Body of pancreas (tissue), 4 donors: ENCODE results near the gene ORMDL2. TPM values are rescaled to one million over a fixed set of nuclear protein-coding genes. Genes with fewer than 3 reads are reported as not detected.
A peak's percentile ranks its signal among the peaks of the same experiment; 100 is the strongest.

Source experiments
- ATAC-seq: fragments of 150-250 bp; one replicate; pipeline ENCODE4 v1.9.1; 2016
- DNase-seq, 4 donors: peaks; one replicate each; pipeline ENCODE4 v3.0.0-alpha.2; 2019
- H3K27ac ChIP-seq, 4 donors: fragments of 200-600 bp; sonication (generic); 1 replicate in 3 of 4; 2 replicates in 1 of 4; pipeline versions ENCODE4 v1.5.1 to v1.6.1; 2016 to 2019; ENCODE audit warnings: mild to moderate bottlenecking in 1 of 4, mixed read lengths in 1 of 4, moderate library complexity in 1 of 4
- H3K27me3 ChIP-seq, 2 donors: fragments of 200-600 bp; sonication (generic); one replicate each; pipeline ENCODE4 v1.6.0; 2016; ENCODE audit warnings: mild to moderate bottlenecking in 1 of 2
- H3K36me3 ChIP-seq, 2 donors: fragments of 200-600 bp; sonication (generic); replicated peaks in 1 of 2; 2 replicates each; pipeline ENCODE4 v1.5.1; 2016; ENCODE audit warnings: low read depth in 2 of 2; ENCODE audit not compliant: insufficient read depth in 1 of 2
- H3K4me1 ChIP-seq: fragments of 200-600 bp; sonication (generic); one replicate; pipeline ENCODE4 v1.6.0; 2016
- H3K4me3 ChIP-seq, 2 donors: fragments of 200-600 bp; sonication (generic); 1 replicate in 1 of 2; 2 replicates in 1 of 2; pipeline ENCODE4 v1.5.1; 2016 to 2019
- H3K9me3 ChIP-seq, 3 donors: fragments of 200-600 bp; sonication (generic); 1 replicate in 2 of 3; 2 replicates in 1 of 3; pipeline ENCODE4 v1.5.1; 2016
- CTCF ChIP-seq, 7 experiments: fragments of 450-650 bp in 4 of 7; fragments of 200-600 bp in 3 of 7; sonication (generic) in 3 of 7; IDR thresholded peaks; one replicate each; pipeline ENCODE4 v1.5.1; 2016 to 2019; ENCODE audit warnings: antibody characterized with exemption in 7 of 7
- POLR2A ChIP-seq, 3 donors: fragments of 450-650 bp; IDR thresholded peaks; one replicate each; pipeline ENCODE4 v1.6.1; 2016; ENCODE audit warnings: antibody characterized with exemption in 3 of 3, mild to moderate bottlenecking in 2 of 3
- WGBS, 2 donors: methylation state at CpG; one replicate each; pipeline ENCODE4 v1.1.5; 2017; 5-methylcytosine and 5-hydroxymethylcytosine counted together
- intact Hi-C: fragments of 100-400 bp; cut with DNase I; formaldehyde crosslinking; loops from one replicate; pipeline ENCODE4 v1.15.1; 2023
- total RNA-seq, 2 donors: library from RNA; depleted of rRNA; stranded (reverse); fragments of >200 nt; gene quantifications; one replicate each; pipeline ENCODE4 v1.1.0, GENCODE V29; 2016

ORMDL2 gene
- total RNA-seq, 2 donors from 2014 or later: 6.0 to 12.5 TPM

DNA sequence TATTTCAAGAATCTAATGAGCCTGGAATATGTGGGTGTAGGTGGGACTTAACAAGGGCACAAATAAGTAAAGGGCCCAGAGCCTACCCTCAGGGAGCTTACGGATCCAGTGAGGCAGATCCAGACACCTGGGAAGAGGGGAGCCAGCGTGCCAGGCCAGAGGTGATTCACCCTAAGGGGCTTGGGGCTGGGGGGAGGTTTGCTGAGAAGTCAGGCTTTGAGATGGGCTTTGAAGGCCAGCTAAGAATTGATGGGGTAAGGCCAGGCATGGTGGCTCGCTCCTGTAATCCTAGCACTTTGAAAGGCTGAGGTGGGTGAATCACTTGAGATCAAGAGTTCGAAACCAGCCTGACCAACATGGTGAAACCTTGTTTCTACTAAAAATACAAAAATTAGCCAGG is 25.6 kb downstream of the ORMDL2 start:
- no peaks in the 10 kb centered on the region for H3K36me3 ChIP-seq
- H3K27ac ChIP-seq: no peak overlapping the region
- WGBS, 2 donors: 89 to 93% methylated on average over 4 of the region's 4 CpGs
- no peaks in the 10 kb centered on the region for H3K9me3 ChIP-seq
- intact Hi-C loops: no loop called here
- DNase-seq (no peak), ATAC-seq (no peak)
- TF ChIP-seq CTCF (IDR thresholded peaks at IDR 0.05) (no peak), POLR2A (IDR thresholded peaks at IDR 0.05) (no peak)
- no peaks in the 10 kb centered on the region for H3K4me1 ChIP-seq
- H3K4me3 ChIP-seq: no peak overlapping the region
- no peaks in the 10 kb centered on the region for H3K27me3 ChIP-seq

DNA sequence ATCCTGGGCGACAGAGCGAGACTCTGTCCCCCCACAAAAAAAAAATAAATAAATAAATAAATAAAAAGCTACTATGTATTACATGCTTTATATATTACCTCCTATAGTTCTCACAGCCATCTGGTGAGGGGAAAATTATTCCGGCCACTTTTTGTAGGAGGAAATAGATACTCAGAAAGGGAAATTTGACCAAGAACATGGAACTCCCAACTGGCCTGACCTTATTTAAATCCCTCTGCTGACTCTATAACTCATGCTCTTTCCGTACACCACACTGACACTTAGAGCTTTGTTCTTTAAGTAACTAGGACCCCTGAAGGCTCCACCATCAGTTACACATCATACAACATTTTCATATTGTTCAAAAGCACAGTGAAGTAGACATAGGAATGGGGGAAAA is 27.1 kb downstream of the ORMDL2 start:
- H3K9me3 ChIP-seq: no peaks in the 10 kb centered on the region
- H3K27me3 ChIP-seq: no peaks in the 10 kb centered on the region
- DNase-seq (no peak), ATAC-seq (no peak)
- intact Hi-C loops: no loop called here
- no peaks in the 10 kb centered on the region for H3K4me1 ChIP-seq
- H3K36me3 ChIP-seq: no peaks in the 10 kb centered on the region
- no peak for TF ChIP-seq CTCF (IDR thresholded peaks at IDR 0.05)
- TF ChIP-seq POLR2A (IDR thresholded peaks at IDR 0.05): no peak
- WGBS, 2 donors: 83 to 87% methylated on average over 4 of the region's 4 CpGs
- H3K4me3 ChIP-seq: no peak overlapping the region
- no peak overlapping the region for H3K27ac ChIP-seq

DNA sequence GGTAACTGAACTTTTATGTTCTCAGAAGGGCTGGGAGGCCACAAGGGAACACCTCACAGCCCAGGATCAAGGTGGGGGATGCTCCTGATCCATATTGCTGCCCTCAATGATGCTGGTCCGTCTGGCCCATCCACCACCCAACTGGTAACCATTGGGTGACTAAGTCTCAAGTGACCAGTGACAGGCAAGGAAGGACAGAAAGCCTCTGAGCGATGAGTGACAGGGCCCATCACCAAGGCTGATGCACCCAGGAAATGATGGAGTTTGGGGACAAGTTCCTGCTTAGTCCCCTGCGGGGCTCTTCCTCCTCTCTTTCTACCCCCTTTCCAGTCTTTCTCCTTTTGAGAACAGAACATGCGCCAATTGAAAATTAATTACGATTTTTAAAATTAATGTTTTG is 27.5 kb downstream of the ORMDL2 start:
- H3K4me3 ChIP-seq: no peak overlapping the region
- intact Hi-C loops: no loop called here
- no peaks in the 10 kb centered on the region for H3K36me3 ChIP-seq
- H3K27ac ChIP-seq: no peak overlapping the region
- no peak for ATAC-seq
- no peaks in the 10 kb centered on the region for H3K9me3 ChIP-seq
- TF ChIP-seq POLR2A (IDR thresholded peaks at IDR 0.05): no peak
- no peak for TF ChIP-seq CTCF (IDR thresholded peaks at IDR 0.05)
- H3K4me1 ChIP-seq: no peaks in the 10 kb centered on the region
- no peak for DNase-seq
- no peaks in the 10 kb centered on the region for H3K27me3 ChIP-seq
- 71 to 80% methylated on average over 5 of the region's 5 CpGs for WGBS, 2 donors

GRCh38 chr12:55845785-55846496 is 28.1 kb downstream of the ORMDL2 start:
- intact Hi-C loops: no loop called here
- TF ChIP-seq CTCF (IDR thresholded peaks at IDR 0.05): no peak
- no peak for TF ChIP-seq POLR2A (IDR thresholded peaks at IDR 0.05)
- no peak for ATAC-seq

GRCh38 chr12:55847033-55847432 is 29.2 kb downstream of the ORMDL2 start:
- TF ChIP-seq CTCF (IDR thresholded peaks at IDR 0.05): no peak
- TF ChIP-seq POLR2A (IDR thresholded peaks at IDR 0.05): no peak
- Histone ChIP-seq H3K4me3 (no peak overlapping the region), H3K4me1 (no peaks in the 10 kb centered on the region), H3K9me3 (no peaks in the 10 kb centered on the region), H3K27ac (peak overlapping the region in 2 of 4 donors; percentile 61 to 83), H3K27me3 (no peaks in the 10 kb centered on the region), H3K36me3 (no peaks in the 10 kb centered on the region)
- WGBS, 2 donors: 67 to 73% methylated on average over 3 of the region's 3 CpGs
- DNase-seq: peak in 1 of 4 donors; percentile 67
- no peak for ATAC-seq
- intact Hi-C loops: no loop called here

More at GRCh38 chr12:55845785-55846496, 28.1 kb downstream of the ORMDL2 start:
- H3K9me3 ChIP-seq: no peaks in the 10 kb centered on the region
- DNase-seq: no peak
- no peak overlapping the region for H3K4me3 ChIP-seq
- H3K4me1 ChIP-seq: no peaks in the 10 kb centered on the region
- WGBS, 2 donors: 65 to 67% methylated on average over 7 of the region's 7 CpGs
- H3K36me3 ChIP-seq: no peaks in the 10 kb centered on the region
- peak overlapping the region in 1 of 4 donors; percentile 83 for H3K27ac ChIP-seq
- H3K27me3 ChIP-seq: no peaks in the 10 kb centered on the region
